IMR-90 (cell line): ENCODE data around the gene TCERG1L.

Experiments
- BHLHE40 ChIP-seq: fragments of 150-350 bp; IDR thresholded peaks from 2 replicates; pipeline ENCODE4 v1.6.1; 2016; ENCODE audit warnings: mild to moderate bottlenecking, low read depth, low read length
- CEBPB ChIP-seq: IDR thresholded peaks from 2 replicates; pipeline ENCODE4 v1.6.1; 2012; ENCODE audit warnings: low read depth, low read length, improper control_type of control experiment
- CHD1 ChIP-seq: IDR thresholded peaks from 2 replicates; pipeline ENCODE4 v1.6.1; 2012; ENCODE audit warnings: low read depth, low read length, improper control_type of control experiment
- ELK1 ChIP-seq: fragments of 150-350 bp; IDR thresholded peaks from 2 replicates; pipeline ENCODE4 v1.6.1; 2016; ENCODE audit warnings: low read depth, mild to moderate bottlenecking, low read length, moderate library complexity, borderline replicate concordance
- MXI1 ChIP-seq: IDR thresholded peaks from 2 replicates; pipeline ENCODE4 v1.6.1; 2012; ENCODE audit warnings: low read depth, mild to moderate bottlenecking, low read length, moderate library complexity, borderline replicate concordance
- NFE2L2 ChIP-seq: fragments of 150-350 bp; IDR thresholded peaks from 2 replicates; pipeline ENCODE4 v1.6.1; 2016; ENCODE audit warnings: low read depth, mild to moderate bottlenecking, low read length
- POLR2A ChIP-seq: IDR thresholded peaks from 2 replicates; pipeline ENCODE4 v1.6.1; 2012; ENCODE audit warnings: mild to moderate bottlenecking, low read depth, low read length
- RAD21 ChIP-seq: IDR thresholded peaks from 2 replicates; pipeline ENCODE4 v1.6.1; 2012; ENCODE audit warnings: low read length, improper control_type of control experiment
- RCOR1 ChIP-seq: IDR thresholded peaks from 2 replicates; pipeline ENCODE4 v1.6.1; 2012; ENCODE audit warnings: mild to moderate bottlenecking, low read length, improper control_type of control experiment; ENCODE audit not compliant: insufficient replicate concordance
- RFX5 ChIP-seq: IDR thresholded peaks from 2 replicates; pipeline ENCODE4 v1.8.0; 2012; ENCODE audit warnings: low read depth, mild to moderate bottlenecking, low read length, moderate library complexity
- SMC3 ChIP-seq: fragments of 150-350 bp; IDR thresholded peaks from 2 replicates; pipeline ENCODE4 v1.6.1; 2016; ENCODE audit warnings: low read depth, mild to moderate bottlenecking, antibody characterized with exemption, low read length, moderate library complexity
- USF2 ChIP-seq: fragments of 150-350 bp; IDR thresholded peaks from 2 replicates; pipeline ENCODE4 v1.6.1; 2017; ENCODE audit warnings: mild to moderate bottlenecking, antibody characterized with exemption, low read length, low read depth
- TF ChIP-seq, protein P1 (sequence below): conservative IDR thresholded peaks from 2 replicates; pipeline ENCODE4 v1.5.1; 2012; ENCODE audit warnings: mild to moderate bottlenecking, low read depth, low read length, improper control_type of control experiment

GRCh38 chr10:131211559-131211958 is 100.0 kb downstream of the TCERG1L start:
- TF ChIP-seq, protein P1, sequence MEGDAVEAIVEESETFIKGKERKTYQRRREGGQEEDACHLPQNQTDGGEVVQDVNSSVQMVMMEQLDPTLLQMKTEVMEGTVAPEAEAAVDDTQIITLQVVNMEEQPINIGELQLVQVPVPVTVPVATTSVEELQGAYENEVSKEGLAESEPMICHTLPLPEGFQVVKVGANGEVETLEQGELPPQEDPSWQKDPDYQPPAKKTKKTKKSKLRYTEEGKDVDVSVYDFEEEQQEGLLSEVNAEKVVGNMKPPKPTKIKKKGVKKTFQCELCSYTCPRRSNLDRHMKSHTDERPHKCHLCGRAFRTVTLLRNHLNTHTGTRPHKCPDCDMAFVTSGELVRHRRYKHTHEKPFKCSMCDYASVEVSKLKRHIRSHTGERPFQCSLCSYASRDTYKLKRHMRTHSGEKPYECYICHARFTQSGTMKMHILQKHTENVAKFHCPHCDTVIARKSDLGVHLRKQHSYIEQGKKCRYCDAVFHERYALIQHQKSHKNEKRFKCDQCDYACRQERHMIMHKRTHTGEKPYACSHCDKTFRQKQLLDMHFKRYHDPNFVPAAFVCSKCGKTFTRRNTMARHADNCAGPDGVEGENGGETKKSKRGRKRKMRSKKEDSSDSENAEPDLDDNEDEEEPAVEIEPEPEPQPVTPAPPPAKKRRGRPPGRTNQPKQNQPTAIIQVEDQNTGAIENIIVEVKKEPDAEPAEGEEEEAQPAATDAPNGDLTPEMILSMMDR = no peak
- TF ChIP-seq MXI1 (no peak), RAD21 (no peak), NFE2L2 (no peak), CEBPB (no peak), ELK1 (no peak), BHLHE40 (no peak), POLR2A (no peak), USF2 (no peak), RCOR1 (no peak), SMC3 (no peak), CHD1 (no peak), RFX5 (no peak)
